Thyroid gland (tissue), 4 donors: Measurements from ENCODE around the gene CGB5. TPM values are rescaled to one million over a fixed set of nuclear protein-coding genes. Genes with fewer than 3 reads are reported as not detected.
"Not testable (repeated sequence)": the region's sequence is repeated elsewhere in the genome, so short reads cannot be mapped to it uniquely, and the experiment has no call there.

ENCODE experiments used
- DNase-seq, 2 donors: peaks; one replicate each; pipeline ENCODE4 v3.0.0-alpha.2; 2019
- H3K27ac ChIP-seq, 3 donors: fragments of 200-600 bp; sonication (generic); 1 replicate in 2 of 3; 2 replicates in 1 of 3; pipeline ENCODE4 v1.5.1; 2016 to 2019; ENCODE audit warnings: mild to moderate bottlenecking in 1 of 3, moderate library complexity in 1 of 3
- H3K27me3 ChIP-seq: fragments of 200-600 bp; sonication (generic); one replicate; pipeline ENCODE4 v1.5.1; 2019
- H3K36me3 ChIP-seq, 2 donors: fragments of 200-600 bp; sonication (generic); one replicate each; pipeline ENCODE4 v1.5.1; 2016 to 2019
- H3K4me1 ChIP-seq, 2 donors: fragments of 200-600 bp; sonication (generic); one replicate each; pipeline ENCODE4 v1.5.1; 2017 to 2019
- H3K4me3 ChIP-seq, 3 donors: fragments of 200-600 bp; sonication (generic); replicated peaks in 1 of 3; 1 replicate in 2 of 3; 2 replicates in 1 of 3; pipeline ENCODE4 v1.5.1; 2016; ENCODE audit warnings: mild to moderate bottlenecking in 1 of 3
- H3K9me3 ChIP-seq: fragments of 200-600 bp; sonication (generic); one replicate; pipeline ENCODE4 v1.5.1; 2017
- POLR2A ChIP-seq, 2 donors: fragments of 450-650 bp; IDR thresholded peaks; one replicate each; pipeline ENCODE4 v1.6.1; 2017; ENCODE audit warnings: antibody characterized with exemption in 2 of 2, mild to moderate bottlenecking in 2 of 2, moderate library complexity in 1 of 2
- WGBS, 2 donors: methylation state at CpG; one replicate each; pipeline ENCODE4 v1.1.5; 2017; 5-methylcytosine and 5-hydroxymethylcytosine counted together
- intact Hi-C: fragments of 100-400 bp; cut with DNase I; formaldehyde crosslinking; loops from one replicate; pipeline ENCODE4 v1.15.1; 2023
- total RNA-seq, 4 donors: library from RNA; depleted of rRNA; stranded (reverse); fragments of >200 nt; gene quantifications; one replicate each; pipeline ENCODE4 v1.2.3, GENCODE V29; 2016
- TF ChIP-seq, protein P1 (sequence below), 6 experiments: fragments of 200-600 bp in 3 of 6; fragments of 450-650 bp in 3 of 6; sonication (generic) in 3 of 6; IDR thresholded peaks; one replicate each; pipeline ENCODE4 v1.5.1; 2016 to 2019; ENCODE audit warnings: antibody characterized with exemption in 6 of 6, mild to moderate bottlenecking in 2 of 6, inconsistent platforms in 1 of 6, moderate library complexity in 1 of 6

Gene CGB5
- total RNA-seq, 4 donors from 2014 or later: 0.56 TPM; not detected in 3

DNA sequence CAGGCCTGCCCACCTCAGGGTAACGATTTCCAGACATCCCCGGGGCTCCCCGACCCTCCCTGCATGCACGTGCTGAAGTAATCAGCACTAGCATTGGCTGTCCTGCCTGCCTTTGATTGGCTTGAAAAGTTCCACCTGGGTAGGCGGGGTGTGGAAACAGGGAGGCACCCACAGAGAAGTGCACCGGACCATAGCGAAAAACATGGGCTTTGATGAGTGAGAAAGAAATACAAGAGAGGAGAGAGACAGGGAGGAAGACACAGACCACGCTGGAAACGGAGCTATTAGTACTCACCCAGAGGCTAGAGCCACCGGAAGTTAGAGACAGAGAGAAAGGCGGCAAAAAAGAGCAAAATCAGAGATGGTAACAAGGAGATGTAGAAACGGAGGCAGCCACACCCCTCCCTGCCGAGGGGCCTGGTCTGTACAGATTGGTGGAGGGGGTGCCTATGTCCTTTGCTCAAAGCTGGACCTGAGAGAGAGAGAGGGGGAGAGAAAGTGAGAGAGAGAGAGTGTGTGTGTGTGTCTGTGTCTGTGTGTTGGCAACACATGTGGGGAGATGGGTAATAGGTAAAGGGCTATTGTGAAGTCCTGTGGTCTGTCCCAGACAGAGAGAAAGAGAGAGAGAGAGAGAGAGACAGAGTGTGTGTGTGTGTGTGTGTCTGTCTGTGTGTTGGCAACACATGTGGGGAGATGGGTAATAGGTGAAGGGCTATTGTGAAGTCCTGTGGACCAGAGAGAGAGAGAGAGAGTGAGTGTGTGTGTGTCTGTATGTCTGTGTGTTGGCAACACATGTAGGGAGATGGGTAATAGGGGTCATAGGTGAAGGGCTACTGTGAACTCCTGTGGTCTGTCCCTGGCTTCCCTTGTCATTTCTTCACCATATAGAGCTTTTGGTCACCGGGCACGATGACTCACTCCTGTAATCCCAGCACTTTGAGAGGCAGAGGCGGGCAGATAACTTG lies 22.4 kb upstream of the CGB5 start:
- TF ChIP-seq POLR2A (IDR thresholded peaks at IDR 0.05): no peak
- intact Hi-C loops: no loop called here
- no peak overlapping the region for H3K4me3 ChIP-seq

DNA sequence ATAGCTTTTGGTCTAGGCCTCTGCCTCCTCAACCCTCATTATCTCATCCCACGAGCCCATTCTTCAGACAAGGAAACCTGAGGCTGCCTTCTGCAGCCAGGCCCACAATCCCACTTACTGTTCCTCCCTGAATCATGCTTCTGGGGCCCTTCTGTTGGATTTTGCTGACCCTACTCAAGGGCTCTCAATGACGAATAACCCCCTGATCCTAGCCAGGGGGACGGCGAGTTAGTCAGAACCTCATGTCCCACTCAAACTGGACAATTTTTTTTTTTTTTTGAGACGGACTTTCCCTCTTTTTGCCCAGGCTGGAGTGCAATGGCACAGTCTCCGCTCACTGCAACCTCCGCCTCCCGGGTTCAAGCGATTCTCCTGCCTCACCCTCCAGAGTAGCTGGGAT lies 21.5 kb upstream of the CGB5 start:
- H3K27me3 ChIP-seq: no peaks in the 10 kb centered on the region
- intact Hi-C loops: no loop called here
- no peaks in the 10 kb centered on the region for H3K36me3 ChIP-seq
- H3K27ac ChIP-seq: no peak overlapping the region
- DNase-seq: no peak
- no peak for TF ChIP-seq POLR2A (IDR thresholded peaks at IDR 0.05)
- TF ChIP-seq, protein P1, sequence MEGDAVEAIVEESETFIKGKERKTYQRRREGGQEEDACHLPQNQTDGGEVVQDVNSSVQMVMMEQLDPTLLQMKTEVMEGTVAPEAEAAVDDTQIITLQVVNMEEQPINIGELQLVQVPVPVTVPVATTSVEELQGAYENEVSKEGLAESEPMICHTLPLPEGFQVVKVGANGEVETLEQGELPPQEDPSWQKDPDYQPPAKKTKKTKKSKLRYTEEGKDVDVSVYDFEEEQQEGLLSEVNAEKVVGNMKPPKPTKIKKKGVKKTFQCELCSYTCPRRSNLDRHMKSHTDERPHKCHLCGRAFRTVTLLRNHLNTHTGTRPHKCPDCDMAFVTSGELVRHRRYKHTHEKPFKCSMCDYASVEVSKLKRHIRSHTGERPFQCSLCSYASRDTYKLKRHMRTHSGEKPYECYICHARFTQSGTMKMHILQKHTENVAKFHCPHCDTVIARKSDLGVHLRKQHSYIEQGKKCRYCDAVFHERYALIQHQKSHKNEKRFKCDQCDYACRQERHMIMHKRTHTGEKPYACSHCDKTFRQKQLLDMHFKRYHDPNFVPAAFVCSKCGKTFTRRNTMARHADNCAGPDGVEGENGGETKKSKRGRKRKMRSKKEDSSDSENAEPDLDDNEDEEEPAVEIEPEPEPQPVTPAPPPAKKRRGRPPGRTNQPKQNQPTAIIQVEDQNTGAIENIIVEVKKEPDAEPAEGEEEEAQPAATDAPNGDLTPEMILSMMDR (IDR thresholded peaks at IDR 0.05): no peak
- 90 to 94% methylated on average over 9 of the region's 9 CpGs for WGBS, 2 donors
- no peaks in the 10 kb centered on the region for H3K9me3 ChIP-seq
- H3K4me3 ChIP-seq: no peak overlapping the region
- H3K4me1 ChIP-seq: peaks cover 17 to 24% of the 10 kb centered on the region in 2 donors

More for the DNA sequence above, 22.4 kb upstream of the CGB5 start:
- H3K27me3 ChIP-seq: no peaks in the 10 kb centered on the region
- no peaks in the 10 kb centered on the region for H3K36me3 ChIP-seq
- H3K4me1 ChIP-seq: peaks cover 17 to 24% of the 10 kb centered on the region in 2 donors
- no peak for DNase-seq
- H3K9me3 ChIP-seq: no peaks in the 10 kb centered on the region
- no peak overlapping the region for H3K27ac ChIP-seq
- 28 to 32% methylated on average over 16 of the region's 16 CpGs for WGBS, 2 donors

DNA sequence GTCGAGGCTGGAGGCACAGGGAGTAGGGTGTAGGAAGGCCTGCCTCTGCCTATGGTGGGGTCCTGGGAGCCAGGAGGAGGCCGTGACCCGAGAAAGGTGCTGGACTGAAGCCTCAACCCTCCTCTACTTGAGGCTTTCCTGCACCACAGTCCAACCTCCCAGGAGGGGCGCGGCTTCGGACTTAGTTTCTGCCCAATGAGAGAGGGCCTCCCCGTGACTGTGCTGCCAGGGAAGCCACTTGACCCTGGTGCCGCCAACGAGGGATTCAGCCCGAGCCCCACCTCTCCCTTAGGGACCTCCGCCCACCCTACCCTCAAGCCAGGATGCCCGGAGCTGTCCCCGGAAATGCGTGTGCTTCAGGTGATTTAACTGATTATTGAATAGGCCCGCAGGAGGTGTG lies 19.4 kb upstream of the CGB5 start, which contains the start of gene CGB3:
CGB3 (minus strand) TSS at position 101 of the 400 bp plus-strand sequence. CDS start 362 bp downstream, outside the sequence.
- H3K27me3 ChIP-seq, H3K27ac ChIP-seq, intact Hi-C loops, H3K36me3 ChIP-seq, H3K4me1 ChIP-seq, H3K9me3 ChIP-seq, DNase-seq, H3K4me3 ChIP-seq: not testable (repeated sequence)
- WGBS, 2 donors: 53 to 87% methylated on average over 3 of the region's 15 CpGs

DNA sequence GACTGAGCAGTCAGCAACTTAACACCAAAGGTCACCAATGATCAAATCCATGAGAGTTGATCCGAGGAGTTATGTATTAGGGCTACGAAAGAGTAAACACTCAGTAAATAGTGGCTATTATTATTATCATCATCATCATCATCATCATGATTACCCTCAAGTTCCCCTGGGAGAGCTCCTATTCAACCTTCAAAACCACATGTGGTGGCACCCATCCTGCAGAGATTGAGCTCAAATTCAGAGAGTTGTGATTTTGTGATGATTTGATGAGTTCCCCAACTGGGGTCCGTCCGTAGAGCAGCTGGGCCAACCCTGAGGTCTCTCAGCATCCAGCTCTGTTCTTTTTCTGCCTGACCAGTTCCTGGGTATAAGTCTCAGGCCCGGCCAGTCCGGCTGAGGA lies 18.6 kb upstream of the CGB5 start:
- DNase-seq, H3K9me3 ChIP-seq, H3K36me3 ChIP-seq, H3K27me3 ChIP-seq, H3K27ac ChIP-seq, intact Hi-C loops, H3K4me1 ChIP-seq, H3K4me3 ChIP-seq: not testable (repeated sequence)
- WGBS, 2 donors: 70 to 88% methylated on average over 2 to 4 of the region's 6 CpGs

DNA sequence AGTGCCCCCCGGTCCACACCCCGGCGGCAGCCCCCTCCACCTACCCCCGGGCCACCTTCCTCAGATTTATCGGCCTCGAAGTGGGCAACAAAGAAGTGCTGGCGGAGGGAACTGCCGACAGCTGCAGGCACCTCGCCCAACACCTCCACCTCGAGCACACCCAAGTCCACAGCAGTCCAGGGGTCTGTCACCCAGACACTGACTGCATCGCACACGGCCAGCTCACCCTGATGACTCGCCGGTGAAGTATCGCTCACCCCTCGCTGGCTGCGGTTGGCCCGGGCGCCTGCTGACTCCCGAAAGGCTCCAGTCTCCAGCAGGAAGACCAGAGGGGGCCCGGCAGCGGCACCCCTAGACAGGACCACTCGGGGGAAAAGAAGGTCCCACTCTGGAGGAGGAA lies 18.0 kb upstream of the CGB5 start:
- H3K4me3 ChIP-seq, H3K4me1 ChIP-seq, H3K9me3 ChIP-seq, intact Hi-C loops, DNase-seq, H3K27ac ChIP-seq, H3K36me3 ChIP-seq, H3K27me3 ChIP-seq: not testable (repeated sequence)
- WGBS, 2 donors: 82 to 88% methylated on average over 18 to 20 of the region's 23 CpGs

DNA sequence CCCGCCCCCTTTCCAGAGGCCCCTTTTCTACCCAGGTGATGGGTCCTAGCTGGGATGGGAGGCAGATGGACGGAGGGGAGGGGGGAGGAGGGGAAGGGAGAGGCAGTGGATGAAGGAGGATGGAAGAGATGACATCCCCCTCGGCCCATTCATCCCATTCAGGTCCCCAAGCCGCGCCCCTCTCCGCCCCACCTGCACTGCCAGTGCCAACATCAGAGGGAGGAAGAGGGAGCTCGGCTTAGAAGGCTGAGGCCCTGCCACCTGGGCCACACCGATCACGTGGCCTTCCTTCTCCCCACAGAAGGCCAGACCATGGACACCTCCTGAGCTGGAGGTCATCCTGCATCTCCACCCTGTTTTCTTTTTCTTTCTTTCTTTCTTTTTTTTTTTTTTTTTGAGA lies 15.0 kb upstream of the CGB5 start:
- DNase-seq, intact Hi-C loops: not testable (repeated sequence)

DNA sequence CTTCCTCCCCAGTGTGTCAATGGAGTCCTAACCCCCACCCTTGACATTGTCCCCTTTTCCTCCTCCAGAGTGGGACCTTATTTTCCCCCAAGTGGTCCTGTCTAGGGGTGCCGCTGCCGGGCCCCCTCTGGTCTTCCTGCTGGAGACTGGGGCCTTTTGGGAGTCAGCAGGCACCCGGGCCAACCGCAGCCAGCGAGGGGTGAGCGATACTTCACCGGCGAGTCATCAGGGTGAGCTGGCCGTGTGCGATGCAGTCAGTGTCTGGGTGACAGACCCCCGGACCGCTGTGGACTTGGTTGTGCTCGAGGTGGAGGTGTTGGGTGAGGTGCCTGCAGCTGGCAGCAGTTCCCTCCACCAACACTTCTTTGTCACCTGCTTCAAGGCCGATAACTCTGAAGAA lies 13.9 kb upstream of the CGB5 start:
- H3K27ac ChIP-seq, H3K36me3 ChIP-seq, H3K4me1 ChIP-seq, intact Hi-C loops, H3K27me3 ChIP-seq, H3K4me3 ChIP-seq, H3K9me3 ChIP-seq, DNase-seq: not testable (repeated sequence)
- WGBS, 2 donors: 92 to 95% methylated on average over 8 to 11 of the region's 14 CpGs

More for the DNA sequence above, 15.0 kb upstream of the CGB5 start:
- H3K27me3 ChIP-seq, H3K4me3 ChIP-seq, H3K4me1 ChIP-seq, H3K9me3 ChIP-seq, H3K27ac ChIP-seq, H3K36me3 ChIP-seq: not testable (repeated sequence)
- WGBS, 2 donors: 79 to 83% methylated on average over 7 to 8 of the region's 9 CpGs

DNA sequence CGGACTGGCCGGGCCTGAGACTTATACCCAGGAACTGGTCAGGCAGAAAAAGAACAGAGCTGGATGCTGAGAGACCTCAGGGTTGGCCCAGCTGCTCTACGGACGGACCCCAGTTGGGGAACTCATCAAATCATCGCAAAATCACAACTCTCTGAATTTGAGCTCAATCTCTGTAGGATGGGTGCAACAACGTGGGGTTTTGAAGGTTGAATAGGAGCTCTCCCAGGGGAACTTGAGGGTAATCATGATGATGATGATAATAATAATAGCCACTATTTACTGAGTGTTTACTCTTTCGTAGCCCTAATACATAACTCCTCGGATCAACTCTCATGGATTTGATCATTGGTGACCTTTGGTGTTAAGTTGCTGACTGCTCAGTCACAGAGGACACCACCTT lies 13.3 kb upstream of the CGB5 start:
- H3K36me3 ChIP-seq, H3K27me3 ChIP-seq, H3K4me3 ChIP-seq, H3K27ac ChIP-seq, intact Hi-C loops, DNase-seq, H3K9me3 ChIP-seq, H3K4me1 ChIP-seq: not testable (repeated sequence)
- 92 to 95% methylated on average over 4 to 7 of the region's 8 CpGs for WGBS, 2 donors

DNA sequence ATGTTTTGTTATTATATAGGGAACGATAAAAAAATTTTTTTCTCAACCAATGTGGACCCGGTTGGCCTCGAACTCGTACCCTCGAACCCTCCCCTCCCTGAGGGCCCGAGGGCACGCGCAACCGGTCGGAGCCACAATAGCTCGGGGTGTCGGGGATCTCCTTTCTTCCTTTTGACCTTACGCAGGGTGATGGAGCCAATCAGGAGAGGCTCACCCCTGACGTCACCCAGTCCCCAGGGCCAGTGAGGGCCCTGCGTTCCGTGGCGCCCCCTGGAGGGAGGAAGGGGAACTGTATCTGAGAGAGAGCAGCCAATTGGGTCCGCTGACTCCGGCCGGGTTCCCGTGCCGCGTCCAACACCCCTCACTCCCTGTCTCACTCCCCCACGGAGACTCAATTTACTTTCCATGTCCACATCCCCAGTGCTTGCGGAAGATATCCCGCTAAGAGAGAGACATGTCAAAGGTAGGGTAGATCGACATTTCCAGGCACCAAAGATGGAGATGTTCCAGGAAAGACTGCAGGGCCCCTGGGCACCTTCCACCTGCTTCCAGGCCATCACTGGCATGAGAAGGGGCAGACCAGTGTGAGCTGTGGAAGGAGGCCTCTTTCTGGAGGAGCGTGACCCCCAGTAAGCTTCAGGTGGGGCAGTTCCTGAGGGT lies 11.9 kb upstream of the CGB5 start, which contains the start of gene CGB2:
CGB2 (plus strand) TSS at position 249 of the 660 bp plus-strand sequence; CDS start at position 455, 206 bp downstream.
- H3K4me1 ChIP-seq, intact Hi-C loops, H3K9me3 ChIP-seq, H3K36me3 ChIP-seq, H3K27me3 ChIP-seq, DNase-seq, H3K4me3 ChIP-seq, H3K27ac ChIP-seq: not testable (repeated sequence)
- WGBS, 2 donors: 21 to 34% methylated on average over 22 to 28 of the region's 28 CpGs
